ENCODE results near the gene ITGAX. TPM values are rescaled to one million over a fixed set of nuclear protein-coding genes. Genes with fewer than 3 reads are reported as not detected.

The ITGAX gene
- total and polyA plus RNA-seq, 2 experiments from 2014 or later: not detected

- Mint-ChIP-seq H3K9me3 (peaks cover 2% of the 10 kb centered on the region; the same call in 1 of the 3 replicates), H3K4me3 (no peak overlapping the region), H3K4me1 (peaks cover 2% of the 10 kb centered on the region; the same call in 2 of the 3 replicates), H3K27ac (peak overlapping the region; percentile 85; the same call in 1 of the 2 replicates), H3K36me3 (ENCODE audit: low read depth) (no peaks in the 10 kb centered on the region; the same call in 2 of the 3 replicates), H3K27me3 (ENCODE audit: insufficient read depth, low read depth, poor library complexity) (peaks cover 8% of the 10 kb centered on the region)
- Histone ChIP-seq H2AFZ (peak overlapping the region; percentile 14; the same call in 1 of the 2 replicates), H3K4me3 (no peak overlapping the region), H3K27me3 (ENCODE audit: insufficient read depth) (no peaks in the 10 kb centered on the region), H3K9me2 (ENCODE audit: insufficient read depth) (no peaks in the 10 kb centered on the region), H3K4me1 (ENCODE audit: insufficient read depth) (no peaks in the 10 kb centered on the region), H3K36me3 (ENCODE audit: insufficient read depth) (no peaks in the 10 kb centered on the region), H4K20me1 (replicated peaks; ENCODE audit: insufficient read depth) (no peaks in the 10 kb centered on the region), H3K27ac (ENCODE audit: low read depth) (no peak overlapping the region), H3K4me2 (no peak overlapping the region), H3F3A (replicated peaks; ENCODE audit: low read depth) (no peaks in the 10 kb centered on the region), H3K79me2 (replicated peaks; ENCODE audit: insufficient read depth) (no peaks in the 10 kb centered on the region)
- ATAC-seq: peak; percentile 79
- TF ChIP-seq, protein P1, sequence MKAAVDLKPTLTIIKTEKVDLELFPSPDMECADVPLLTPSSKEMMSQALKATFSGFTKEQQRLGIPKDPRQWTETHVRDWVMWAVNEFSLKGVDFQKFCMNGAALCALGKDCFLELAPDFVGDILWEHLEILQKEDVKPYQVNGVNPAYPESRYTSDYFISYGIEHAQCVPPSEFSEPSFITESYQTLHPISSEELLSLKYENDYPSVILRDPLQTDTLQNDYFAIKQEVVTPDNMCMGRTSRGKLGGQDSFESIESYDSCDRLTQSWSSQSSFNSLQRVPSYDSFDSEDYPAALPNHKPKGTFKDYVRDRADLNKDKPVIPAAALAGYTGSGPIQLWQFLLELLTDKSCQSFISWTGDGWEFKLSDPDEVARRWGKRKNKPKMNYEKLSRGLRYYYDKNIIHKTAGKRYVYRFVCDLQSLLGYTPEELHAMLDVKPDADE (IDR thresholded peaks at IDR 0.05): no peak
- TF ChIP-seq CTCF (conservative IDR thresholded peaks at IDR 0.05; ENCODE audit: low read depth in 2 of 2) (peak; percentile 36 to 42), ZNF114 (CRISPR knock-in tag; IDR thresholded peaks at IDR 0.05) (no peak)
- DNase-seq (ENCODE audit: low spot score): peak; percentile 50
These were observed 1.8 kb downstream of the ITGAX start for GRCh38 chr16:31356566-31357323.

- H3K9me2 ChIP-seq (ENCODE audit: insufficient read depth): no peaks in the 10 kb centered on the region
- H3K4me3 Mint-ChIP-seq: no peak overlapping the region
- H3K79me2 ChIP-seq (replicated peaks; ENCODE audit: insufficient read depth): no peaks in the 10 kb centered on the region
- H3K9me3 Mint-ChIP-seq: peaks cover 2% of the 10 kb centered on the region; the same call in 1 of the 3 replicates
- no peaks in the 10 kb centered on the region for H4K20me1 ChIP-seq (replicated peaks; ENCODE audit: insufficient read depth)
- H3K27me3 ChIP-seq (ENCODE audit: insufficient read depth): no peaks in the 10 kb centered on the region
- no peaks in the 10 kb centered on the region for H3K4me1 ChIP-seq (ENCODE audit: insufficient read depth)
- no peak overlapping the region for H3K27ac ChIP-seq (ENCODE audit: low read depth)
- no peak for ATAC-seq
- no peak overlapping the region for H2AFZ ChIP-seq
- no peak overlapping the region for H3K4me3 ChIP-seq
- H3K36me3 Mint-ChIP-seq (ENCODE audit: low read depth): no peaks in the 10 kb centered on the region; the same call in 2 of the 3 replicates
- peaks cover 2% of the 10 kb centered on the region; the same call in 2 of the 3 replicates for H3K4me1 Mint-ChIP-seq
- no peak overlapping the region for H3K27ac Mint-ChIP-seq
- no peaks in the 10 kb centered on the region for H3F3A ChIP-seq (replicated peaks; ENCODE audit: low read depth)
- peaks cover 11% of the 10 kb centered on the region for H3K27me3 Mint-ChIP-seq (ENCODE audit: insufficient read depth, low read depth, poor library complexity)
- H3K4me2 ChIP-seq: no peak overlapping the region
- no peak for DNase-seq (ENCODE audit: low spot score)
- no peaks in the 10 kb centered on the region for H3K36me3 ChIP-seq (ENCODE audit: insufficient read depth)
- TF ChIP-seq EZH2phosphoT487 (IDR thresholded peaks at IDR 0.05; ENCODE audit: unreplicated experiment): no peak
- no peak for TF ChIP-seq NANOG (IDR thresholded peaks at IDR 0.05; ENCODE audit: borderline replicate concordance)
- TF ChIP-seq, protein P1 (IDR thresholded peaks at IDR 0.05): no peak
- TF ChIP-seq, protein P2, sequence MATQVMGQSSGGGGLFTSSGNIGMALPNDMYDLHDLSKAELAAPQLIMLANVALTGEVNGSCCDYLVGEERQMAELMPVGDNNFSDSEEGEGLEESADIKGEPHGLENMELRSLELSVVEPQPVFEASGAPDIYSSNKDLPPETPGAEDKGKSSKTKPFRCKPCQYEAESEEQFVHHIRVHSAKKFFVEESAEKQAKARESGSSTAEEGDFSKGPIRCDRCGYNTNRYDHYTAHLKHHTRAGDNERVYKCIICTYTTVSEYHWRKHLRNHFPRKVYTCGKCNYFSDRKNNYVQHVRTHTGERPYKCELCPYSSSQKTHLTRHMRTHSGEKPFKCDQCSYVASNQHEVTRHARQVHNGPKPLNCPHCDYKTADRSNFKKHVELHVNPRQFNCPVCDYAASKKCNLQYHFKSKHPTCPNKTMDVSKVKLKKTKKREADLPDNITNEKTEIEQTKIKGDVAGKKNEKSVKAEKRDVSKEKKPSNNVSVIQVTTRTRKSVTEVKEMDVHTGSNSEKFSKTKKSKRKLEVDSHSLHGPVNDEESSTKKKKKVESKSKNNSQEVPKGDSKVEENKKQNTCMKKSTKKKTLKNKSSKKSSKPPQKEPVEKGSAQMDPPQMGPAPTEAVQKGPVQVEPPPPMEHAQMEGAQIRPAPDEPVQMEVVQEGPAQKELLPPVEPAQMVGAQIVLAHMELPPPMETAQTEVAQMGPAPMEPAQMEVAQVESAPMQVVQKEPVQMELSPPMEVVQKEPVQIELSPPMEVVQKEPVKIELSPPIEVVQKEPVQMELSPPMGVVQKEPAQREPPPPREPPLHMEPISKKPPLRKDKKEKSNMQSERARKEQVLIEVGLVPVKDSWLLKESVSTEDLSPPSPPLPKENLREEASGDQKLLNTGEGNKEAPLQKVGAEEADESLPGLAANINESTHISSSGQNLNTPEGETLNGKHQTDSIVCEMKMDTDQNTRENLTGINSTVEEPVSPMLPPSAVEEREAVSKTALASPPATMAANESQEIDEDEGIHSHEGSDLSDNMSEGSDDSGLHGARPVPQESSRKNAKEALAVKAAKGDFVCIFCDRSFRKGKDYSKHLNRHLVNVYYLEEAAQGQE (IDR thresholded peaks at IDR 0.05; ENCODE audit: unreplicated experiment): no peak
- TF ChIP-seq STAT1 (IDR thresholded peaks at IDR 0.05; ENCODE audit: unreplicated experiment): no peak
- TF ChIP-seq POLR2AphosphoS5 (IDR thresholded peaks at IDR 0.05; ENCODE audit: low read depth): no peak
- no peak for TF ChIP-seq EZH2 (IDR thresholded peaks at IDR 0.05; ENCODE audit: low read depth, unreplicated experiment)
- TF ChIP-seq JUNB (IDR thresholded peaks at IDR 0.05; ENCODE audit: unreplicated experiment): no peak
- no peak for TF ChIP-seq ZNF114 (CRISPR knock-in tag; IDR thresholded peaks at IDR 0.05)
These were observed 2.5 kb downstream of the ITGAX start for GRCh38 chr16:31357324-31358109.

Data from GM23338 (cell line).